ENCODE results near the gene PNPLA2. TPM values are rescaled to one million over a fixed set of nuclear protein-coding genes. Genes with fewer than 3 reads are reported as not detected.

The PNPLA2 gene
- total and polyA plus RNA-seq, 2 donors (not counting 1 experiment from before 2014, with no cell fraction given): 16.2 to 33.9 TPM

DNA sequence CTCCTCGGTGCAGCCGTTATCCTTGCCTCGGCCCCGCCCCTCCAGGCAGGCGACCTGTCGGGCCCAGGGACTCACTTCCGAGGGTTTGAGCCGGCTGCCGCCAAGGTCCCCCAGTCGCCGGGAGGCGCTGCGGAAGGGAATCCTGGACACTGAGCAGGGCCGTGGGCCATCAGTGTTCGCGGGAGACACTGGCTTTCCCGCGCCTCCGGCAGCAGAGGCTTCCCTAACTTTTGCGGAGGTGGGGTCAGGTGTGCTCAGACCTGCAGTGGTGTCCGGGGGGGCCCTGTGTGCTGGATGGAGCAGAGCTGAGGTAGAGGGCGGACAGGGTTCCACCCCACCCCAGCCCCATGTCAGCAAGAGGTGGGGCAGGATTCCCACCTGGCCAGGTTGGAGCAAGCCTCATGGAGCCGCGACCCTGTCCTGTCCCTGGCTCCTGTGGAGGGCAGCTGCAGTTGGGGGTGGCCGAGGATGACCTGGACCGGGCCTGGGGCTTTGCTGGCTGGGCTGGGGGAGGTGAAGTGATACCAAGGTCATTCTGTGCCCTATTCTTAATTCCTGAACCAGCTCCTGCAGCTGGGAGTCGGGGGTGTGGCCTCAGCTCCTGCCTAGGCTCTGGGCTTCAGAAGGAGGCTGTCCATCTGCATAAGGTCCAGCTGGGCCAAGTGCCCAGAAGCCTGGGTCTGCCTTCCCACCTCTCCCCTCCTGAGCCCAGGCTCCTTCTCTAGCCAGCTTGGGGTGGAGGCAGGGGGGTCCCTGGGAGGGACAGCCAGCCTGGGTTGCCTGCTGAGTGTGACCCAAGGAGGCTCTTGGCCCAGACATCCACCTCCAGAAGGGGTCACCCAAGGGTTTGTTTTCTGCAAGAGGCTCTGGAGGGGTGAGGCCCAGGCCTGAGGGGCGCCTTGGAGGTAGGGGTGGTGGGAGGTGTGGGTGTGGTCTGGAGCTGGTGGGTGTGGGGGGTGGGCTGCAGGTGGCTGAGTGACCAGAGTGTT is 32.4 kb downstream of the PNPLA2 start:
- Histone ChIP-seq H3K9me3 (ENCODE audit: control insufficient read depth, insufficient read depth, low read depth, low read length) (no peaks in the 10 kb centered on the region), H3K4me2 (ENCODE audit: extremely low read depth, insufficient read depth, low read length) (peak overlapping the region; percentile 51), H3K9ac (ENCODE audit: insufficient read depth, low read length) (no peak overlapping the region), H3K79me2 (ENCODE audit: control insufficient read depth, insufficient read depth, low read length) (peaks cover 39% of the 10 kb centered on the region), H3K36me3 (ENCODE audit: control insufficient read depth, insufficient read depth, low read length) (peaks cover 6% of the 10 kb centered on the region), H3K27me3 (ENCODE audit: control insufficient read depth, insufficient read depth, low read length) (no peaks in the 10 kb centered on the region), H3K4me1 (ENCODE audit: control insufficient read depth, extremely low read depth, insufficient read depth, low read length) (peaks cover 25% of the 10 kb centered on the region), H2AFZ (ENCODE audit: low read length) (no peak overlapping the region), H3K4me3 (replicated peaks in 1 of 4; ENCODE audit: control extremely low read depth in 1 of 4, insufficient read depth in 1 of 4, low read depth in 3 of 4, low read length in 4 of 4) (peak overlapping the region in 2 of 4 experiments; percentile 33 to 57), H4K20me1 (ENCODE audit: control insufficient read depth, extremely low read depth, insufficient read depth, low read length) (no peaks in the 10 kb centered on the region), H3K27ac (ENCODE audit: insufficient read depth, low read length) (no peak overlapping the region)
- TF ChIP-seq EZH2 (IDR thresholded peaks at IDR 0.05; ENCODE audit: low read length, missing control alignments) (no peak), CTCF (conservative IDR thresholded peaks at IDR 0.05 in 1 of 2, IDR thresholded peaks at IDR 0.05 in 1 of 2; ENCODE audit: low read depth in 1 of 2, low read length in 2 of 2) (no peak)
- no peak for DNase-seq (ENCODE audit: low read depth in 2 of 2)

DNA sequence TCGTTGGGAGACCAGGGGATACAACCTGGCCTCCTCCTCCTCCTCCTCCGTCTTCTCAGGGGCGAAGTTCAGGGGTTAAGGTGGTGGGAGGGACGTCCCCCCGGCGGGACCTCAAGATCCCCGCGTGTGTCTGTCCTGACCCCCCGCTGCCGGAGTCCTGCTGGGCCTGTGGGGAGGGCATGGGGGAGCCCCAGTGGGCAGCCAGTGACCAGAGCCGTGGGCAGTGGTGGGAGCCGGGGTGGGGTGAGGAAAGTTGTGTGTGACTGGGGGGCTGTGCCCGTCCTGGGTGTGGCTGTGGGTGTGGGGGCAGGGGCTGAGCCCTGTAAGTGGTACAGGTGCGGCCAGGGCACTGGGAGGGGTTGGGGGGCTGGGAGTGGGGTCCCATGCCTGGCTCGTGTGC is 34.0 kb downstream of the PNPLA2 start:
- Histone ChIP-seq H3K9ac (ENCODE audit: insufficient read depth, low read length) (no peak overlapping the region), H4K20me1 (ENCODE audit: control insufficient read depth, extremely low read depth, insufficient read depth, low read length) (no peaks in the 10 kb centered on the region), H2AFZ (ENCODE audit: low read length) (no peak overlapping the region), H3K27me3 (ENCODE audit: control insufficient read depth, insufficient read depth, low read length) (no peaks in the 10 kb centered on the region), H3K79me2 (ENCODE audit: control insufficient read depth, insufficient read depth, low read length) (peaks cover 27% of the 10 kb centered on the region), H3K36me3 (ENCODE audit: control insufficient read depth, insufficient read depth, low read length) (peaks cover 9% of the 10 kb centered on the region), H3K9me3 (ENCODE audit: control insufficient read depth, insufficient read depth, low read depth, low read length) (no peaks in the 10 kb centered on the region), H3K4me2 (ENCODE audit: extremely low read depth, insufficient read depth, low read length) (no peak overlapping the region), H3K4me3 (replicated peaks in 1 of 4; ENCODE audit: control extremely low read depth in 1 of 4, insufficient read depth in 1 of 4, low read depth in 3 of 4, low read length in 4 of 4) (no peak overlapping the region), H3K27ac (ENCODE audit: insufficient read depth, low read length) (no peak overlapping the region), H3K4me1 (ENCODE audit: control insufficient read depth, extremely low read depth, insufficient read depth, low read length) (peaks cover 15% of the 10 kb centered on the region)
- TF ChIP-seq EZH2 (IDR thresholded peaks at IDR 0.05; ENCODE audit: low read length, missing control alignments) (no peak), CTCF (conservative IDR thresholded peaks at IDR 0.05 in 1 of 2, IDR thresholded peaks at IDR 0.05 in 1 of 2; ENCODE audit: low read depth in 1 of 2, low read length in 2 of 2) (no peak)
- no peak for DNase-seq (ENCODE audit: low read depth in 2 of 2)

DNA sequence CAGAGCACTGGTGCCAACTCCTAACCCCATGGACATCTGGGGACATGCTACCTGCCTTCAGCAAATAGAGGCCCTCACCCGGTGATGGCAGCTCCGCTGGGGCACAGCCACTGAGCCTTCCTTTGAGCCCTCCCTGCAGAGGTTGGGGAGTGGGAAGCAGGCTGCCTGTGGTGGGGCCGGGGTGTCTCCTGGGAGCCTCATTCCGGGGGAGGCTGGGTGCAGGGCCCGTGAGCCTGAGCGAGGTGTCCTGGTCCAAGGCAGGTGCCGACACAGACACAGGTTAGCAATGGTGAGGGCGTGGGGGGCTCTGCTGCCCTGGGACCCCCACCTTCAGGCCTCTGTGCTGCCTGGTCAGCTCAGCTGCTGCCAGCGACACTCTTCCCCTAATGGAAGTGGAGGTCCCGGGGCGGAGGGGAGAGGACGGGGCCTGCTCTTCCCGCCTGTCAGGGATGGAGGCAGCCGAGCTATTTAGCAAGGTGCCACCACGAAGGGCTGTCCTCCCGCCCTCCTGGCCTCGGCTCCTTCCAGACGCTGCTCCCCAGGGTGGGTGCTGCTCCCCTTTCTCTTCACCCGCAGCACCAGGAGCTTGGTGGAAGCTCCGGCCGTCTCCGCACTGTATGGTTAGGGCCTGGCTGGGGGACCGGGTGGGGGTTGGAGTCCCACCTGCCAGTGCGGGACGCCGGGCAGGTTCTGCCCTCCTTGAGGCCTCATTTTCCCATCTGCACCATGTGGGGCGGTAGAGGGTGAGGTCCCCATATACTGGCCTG is 35.2 kb downstream of the PNPLA2 start:
- no peak overlapping the region for H3K27ac ChIP-seq (ENCODE audit: insufficient read depth, low read length)
- H3K9me3 ChIP-seq (ENCODE audit: control insufficient read depth, insufficient read depth, low read depth, low read length): no peaks in the 10 kb centered on the region
- peaks cover 29% of the 10 kb centered on the region for H3K79me2 ChIP-seq (ENCODE audit: control insufficient read depth, insufficient read depth, low read length)
- H3K36me3 ChIP-seq (ENCODE audit: control insufficient read depth, insufficient read depth, low read length): peaks cover 8% of the 10 kb centered on the region
- peaks cover 15% of the 10 kb centered on the region for H3K4me1 ChIP-seq (ENCODE audit: control insufficient read depth, extremely low read depth, insufficient read depth, low read length)
- no peak overlapping the region for H3K4me3 ChIP-seq (replicated peaks in 1 of 4; ENCODE audit: control extremely low read depth in 1 of 4, insufficient read depth in 1 of 4, low read depth in 3 of 4, low read length in 4 of 4)
- no peaks in the 10 kb centered on the region for H4K20me1 ChIP-seq (ENCODE audit: control insufficient read depth, extremely low read depth, insufficient read depth, low read length)
- TF ChIP-seq CTCF (conservative IDR thresholded peaks at IDR 0.05 in 1 of 2, IDR thresholded peaks at IDR 0.05 in 1 of 2; ENCODE audit: low read depth in 1 of 2, low read length in 2 of 2) (no peak), EZH2 (IDR thresholded peaks at IDR 0.05; ENCODE audit: low read length, missing control alignments) (no peak)
- no peaks in the 10 kb centered on the region for H3K27me3 ChIP-seq (ENCODE audit: control insufficient read depth, insufficient read depth, low read length)
- H2AFZ ChIP-seq (ENCODE audit: low read length): no peak overlapping the region
- no peak overlapping the region for H3K4me2 ChIP-seq (ENCODE audit: extremely low read depth, insufficient read depth, low read length)
- no peak overlapping the region for H3K9ac ChIP-seq (ENCODE audit: insufficient read depth, low read length)
- DNase-seq (ENCODE audit: low read depth in 2 of 2): no peak
